ENCODE data around the gene SETD2.
A peak's percentile ranks its signal among the peaks of the same experiment; 100 is the strongest.

SETD2 gene

GRCh38 chr3:46979958-46980497, 183.9 kb downstream of the SETD2 start:
- TF ChIP-seq CTCF (IDR thresholded peaks at IDR 0.05; ENCODE audit: insufficient read depth, missing control alignments) = no peak
- DNase-seq (ENCODE audit: insufficient read length, low spot score) (no peak), FAIRE-seq (no peak)

- no peak for TF ChIP-seq CTCF (IDR thresholded peaks at IDR 0.05; ENCODE audit: insufficient read depth, missing control alignments)
- FAIRE-seq (no peak), DNase-seq (ENCODE audit: insufficient read length, low spot score) (peak; percentile 97)
Measured at GRCh38 chr3:46978985-46979944, 184.6 kb downstream of the SETD2 start, which contains the start of gene NBEAL2. Gene NBEAL2, plus strand, starts transcription at chr3:46979666. Its CDS starts 196 bp downstream, at chr3:46979862.

GRCh38 chr3:46978381-46978780, 185.5 kb downstream of the SETD2 start:
- FAIRE-seq (no peak), DNase-seq (ENCODE audit: insufficient read length, low spot score) (no peak)
- no peak for TF ChIP-seq CTCF (IDR thresholded peaks at IDR 0.05; ENCODE audit: insufficient read depth, missing control alignments)

GRCh38 chr3:46977811-46978195, 186.1 kb downstream of the SETD2 start:
- FAIRE-seq (no peak), DNase-seq (ENCODE audit: insufficient read length, low spot score) (no peak)
- no peak for TF ChIP-seq CTCF (IDR thresholded peaks at IDR 0.05; ENCODE audit: insufficient read depth, missing control alignments)

- DNase-seq (ENCODE audit: insufficient read length, low spot score) (peak; percentile 98), FAIRE-seq (no peak)
- no peak for TF ChIP-seq CTCF (IDR thresholded peaks at IDR 0.05; ENCODE audit: insufficient read depth, missing control alignments)
Measured at GRCh38 chr3:46976326-46977190, 187.4 kb downstream of the SETD2 start, which contains the start of gene CCDC12. Gene CCDC12, minus strand, starts transcription at chr3:46976745. Its CDS starts 13 bp downstream, at chr3:46976732.

GRCh38 chr3:46974421-46975171, 189.3 kb downstream of the SETD2 start:
- FAIRE-seq (no peak), DNase-seq (ENCODE audit: insufficient read length, low spot score) (no peak)
- TF ChIP-seq CTCF (IDR thresholded peaks at IDR 0.05; ENCODE audit: insufficient read depth, missing control alignments) = no peak

Measured in D721Med (cell line).